H1 (cell line): ENCODE results near the gene HEXIM2. TPM values are rescaled to one million over a fixed set of nuclear protein-coding genes. Genes with fewer than 3 reads are reported as not detected.

Experiments
- BACH1 ChIP-seq: IDR thresholded peaks from 2 replicates; pipeline ENCODE4 v1.6.1; 2012; ENCODE audit warnings: low read length, improper control_type of control experiment
- CHD7 ChIP-seq: fragments of 300-600 bp; sonication (generic); IDR thresholded peaks from 2 replicates; pipeline ENCODE4 v1.7.1; 2012; ENCODE audit warnings: low read length, moderate library complexity, mild to moderate bottlenecking, inconsistent platforms; ENCODE audit not compliant: insufficient replicate concordance
- PHF8 ChIP-seq: fragments of 200-600 bp; sonication (generic); conservative IDR thresholded peaks from 2 replicates; pipeline ENCODE4 v1.7.1; 2012; ENCODE audit warnings: low read depth, mild to moderate bottlenecking, inconsistent platforms, low read length, moderate library complexity
- POLR2A ChIP-seq, 2 experiments: IDR thresholded peaks; 1 replicate in 1 of 2; 2 replicates in 1 of 2; pipeline ENCODE4 v1.6.1; 2011; ENCODE audit warnings: low read depth in 2 of 2, low read length in 2 of 2, mild to moderate bottlenecking in 2 of 2; ENCODE audit errors: control extremely low read depth in 1 of 2
- SIN3A ChIP-seq, 2 experiments: IDR thresholded peaks in 1 of 2; conservative IDR thresholded peaks in 1 of 2; 2 replicates each; pipeline ENCODE4 v1.6.1; 2011 to 2012; ENCODE audit warnings: low read length in 2 of 2, improper control_type of control experiment in 1 of 2, low read depth in 1 of 2, mild to moderate bottlenecking in 1 of 2
- TAF1 ChIP-seq: IDR thresholded peaks from 2 replicates; pipeline ENCODE4 v1.6.1; 2011; ENCODE audit warnings: mild to moderate bottlenecking, low read depth, low read length
- polyA plus RNA-seq, 7 experiments: library from polyadenylated mRNA; depleted of rRNA in 3 of 7; stranded (reverse) in 5 of 7; unstranded in 2 of 7; fragments of >200 nt in 5 of 7; fragments of 200-250 nt in 2 of 7; gene quantifications; 1 replicate in 5 of 7; 2 replicates in 1 of 7; 4 replicates in 1 of 7; pipeline versions ENCODE4 v1.2.1 to v1.2.3, GENCODE V29; 2011 to 2013; ENCODE audit warnings: missing spikeins in 2 of 7, mixed read lengths in 2 of 7
- total RNA-seq: library from RNA; stranded (reverse); fragmentation: NEBNext Ultra II Directional; extraction: Animal tissue kit (Norgen Biotek cat#: 25700); gene quantifications from 2 replicates; pipeline ENCODE4 v1.2.1, GENCODE V29; 2021

The HEXIM2 gene
- total and polyA plus RNA-seq, 2 of the 8 experiments (the other 6 are each of a cell fraction or from before 2014, with no cell fraction given): 7.5 to 13.2 TPM

GRCh38 chr17:45132320-45132571, 29.4 kb upstream of the HEXIM2 start, which contains the start of gene PLCD3 (continued):
- TF ChIP-seq CHD7 (no peak), POLR2A (IDR thresholded peaks at IDR 0.05; ENCODE audit: control extremely low read depth in 1 of 2, low read depth in 2 of 2, low read length in 2 of 2) (0 out of 3 replicates have a peak, but pooled peaks of 1 of the 2 experiments have one; percentile 34), TAF1 (peak; percentile 33; the same call in 1 of the 2 replicates), PHF8 (peak; percentile 53; the same call in 1 of the 2 replicates), BACH1 (no peak), SIN3A (conservative IDR thresholded peaks at IDR 0.05 in 1 of 2, IDR thresholded peaks at IDR 0.05 in 1 of 2; ENCODE audit: low read depth in 1 of 2, low read length in 2 of 2) (no peak)
- TF ChIP-seq, all 59 proteins: peak for 3
